HepG2 (cell line): ENCODE measurements around the gene FN1. TPM values are rescaled to one million over a fixed set of nuclear protein-coding genes. Genes with fewer than 3 reads are reported as not detected.

Experiments
- AGO1 ChIP-seq: fragments of 200-400 bp; formaldehyde crosslinking; IDR thresholded peaks from 2 replicates; pipeline ENCODE4 v1.6.1; 2017; ENCODE audit warnings: mild to moderate bottlenecking, low read depth, low read length, moderate library complexity; ENCODE audit not compliant: poor library complexity, severe bottlenecking
- CCAR2 ChIP-seq: fragments of 200-400 bp; formaldehyde crosslinking; optimal IDR thresholded peaks from 2 replicates; pipeline ENCODE3; 2018; ENCODE audit warnings: low read depth, mild to moderate bottlenecking, low read length, moderate library complexity
- GLI4 ChIP-seq: sonication (generic); formaldehyde crosslinking; IDR thresholded peaks from 2 replicates; pipeline ENCODE4 v1.5.1; 2020; ENCODE audit warnings: missing genetic modification reagents, mild to moderate bottlenecking, moderate library complexity, borderline replicate concordance
- HOXA7 ChIP-seq: sonication (generic); formaldehyde crosslinking; IDR thresholded peaks from 2 replicates; pipeline ENCODE4 v1.8.1; 2022; ENCODE audit warnings: mild to moderate bottlenecking, missing genetic modification reagents, moderate library complexity
- KDM6A ChIP-seq: IDR thresholded peaks from 2 replicates; pipeline ENCODE4 v1.6.1; 2016; ENCODE audit warnings: low read depth
- KMT2B ChIP-seq: IDR thresholded peaks from 2 replicates; pipeline ENCODE4 v1.6.1; 2016; ENCODE audit warnings: missing genetic modification reagents, missing compliant biosample characterization
- MBD4 ChIP-seq: IDR thresholded peaks from 2 replicates; pipeline ENCODE4 v1.6.1; 2012; ENCODE audit warnings: low read length, inconsistent platforms, borderline replicate concordance
- MED8 ChIP-seq: sonication (generic); formaldehyde crosslinking; IDR thresholded peaks from 2 replicates; pipeline ENCODE4 v1.8.1; 2023; ENCODE audit warnings: mild to moderate bottlenecking, missing genetic modification reagents; ENCODE audit not compliant: insufficient replicate concordance
- NBN ChIP-seq: fragments of 450-650 bp; conservative IDR thresholded peaks from 2 replicates; pipeline ENCODE4 v1.6.1; 2017
- ONECUT2 ChIP-seq: sonication (generic); formaldehyde crosslinking; IDR thresholded peaks from 2 replicates; pipeline ENCODE4 v1.4.0; 2020; ENCODE audit warnings: missing genetic modification reagents
- PHB2 ChIP-seq: fragments of 450-650 bp; IDR thresholded peaks from 2 replicates; pipeline ENCODE4 v1.6.1; 2018; ENCODE audit not compliant: partially characterized antibody
- RARA ChIP-seq: IDR thresholded peaks from 2 replicates; pipeline ENCODE4 v1.6.1; 2016; ENCODE audit warnings: missing genetic modification reagents, missing compliant biosample characterization
- REPIN1 ChIP-seq: sonication (generic); formaldehyde crosslinking; IDR thresholded peaks from 2 replicates; pipeline ENCODE4 v1.8.0; 2022; ENCODE audit warnings: missing genetic modification reagents, low read depth, mild to moderate bottlenecking, borderline replicate concordance
- TEAD2 ChIP-seq: sonication (generic); formaldehyde crosslinking; IDR thresholded peaks from 2 replicates; pipeline ENCODE4 v1.9.0; 2021; ENCODE audit warnings: missing genetic modification reagents
- ZFX ChIP-seq: sonication (generic); formaldehyde crosslinking; IDR thresholded peaks from 2 replicates; pipeline ENCODE4 v1.4.0; 2020; ENCODE audit warnings: mild to moderate bottlenecking, low read depth, missing genetic modification reagents, moderate library complexity
- ZNF17 ChIP-seq: sonication (generic); formaldehyde crosslinking; IDR thresholded peaks from 2 replicates; pipeline ENCODE4 v1.5.0; 2020; ENCODE audit warnings: mild to moderate bottlenecking, missing genetic modification reagents
- ZNF20 ChIP-seq: sonication (generic); formaldehyde crosslinking; IDR thresholded peaks from 2 replicates; pipeline ENCODE4 v1.4.0; 2020; ENCODE audit warnings: mild to moderate bottlenecking, moderate library complexity, missing genetic modification reagents
- ZNF317 ChIP-seq: sonication (generic); formaldehyde crosslinking; IDR thresholded peaks from 2 replicates; pipeline ENCODE4 v1.5.0; 2020; ENCODE audit warnings: mild to moderate bottlenecking, missing genetic modification reagents
- ZNF335 ChIP-seq: sonication (generic); formaldehyde crosslinking; IDR thresholded peaks from 2 replicates; pipeline ENCODE4 v1.4.0; 2020; ENCODE audit warnings: missing genetic modification reagents
- ZNF44 ChIP-seq: sonication (generic); formaldehyde crosslinking; IDR thresholded peaks from 2 replicates; pipeline ENCODE4 v1.5.1; 2020; ENCODE audit warnings: mild to moderate bottlenecking, missing genetic modification reagents
- ZNF629 ChIP-seq: sonication (generic); formaldehyde crosslinking; conservative IDR thresholded peaks from 2 replicates; pipeline ENCODE4 v1.5.0; 2020; ENCODE audit warnings: missing genetic modification reagents
- ZNF781 ChIP-seq: sonication (generic); formaldehyde crosslinking; IDR thresholded peaks from 2 replicates; pipeline ENCODE4 v1.5.1; 2020; ENCODE audit warnings: borderline replicate concordance, mild to moderate bottlenecking, missing genetic modification reagents; ENCODE audit errors: not compliant biosample characterization
- ZNF788 ChIP-seq: sonication (generic); formaldehyde crosslinking; IDR thresholded peaks from 2 replicates; pipeline ENCODE4 v1.5.0; 2020; ENCODE audit warnings: mild to moderate bottlenecking, missing genetic modification reagents, borderline replicate concordance
- ZSCAN20 ChIP-seq: sonication (generic); formaldehyde crosslinking; IDR thresholded peaks from 2 replicates; pipeline ENCODE4 v1.4.0; 2020; ENCODE audit warnings: missing genetic modification reagents, mild to moderate bottlenecking, borderline replicate concordance
- polyA plus RNA-seq, 8 experiments: library from polyadenylated mRNA; depleted of rRNA in 3 of 8; stranded (reverse) in 7 of 8; unstranded in 1 of 8; fragments of >200 nt; fragmentation: Illumina TruSeq in 4 of 8; extraction: Trizol in 4 of 8; gene quantifications; 2 replicates each; pipeline versions ENCODE4 v1.2.1 to v1.2.3, GENCODE V29; 2011 to 2016; ENCODE audit warnings: low read depth in 4 of 8, missing spikeins in 1 of 8, mixed read lengths in 1 of 8; ENCODE audit not compliant: insufficient read depth in 1 of 8
- total RNA-seq, 5 experiments: library from RNA; depleted of rRNA; stranded (reverse); fragments of >200 nt; fragmentation: Illumina TruSeq; extraction: Trizol; gene quantifications; 2 replicates each; pipeline ENCODE4 v1.2.3, GENCODE V29; 2016; ENCODE audit warnings: low read depth in 1 of 5
- TF ChIP-seq, protein P1 (sequence below): sonication (generic); formaldehyde crosslinking; IDR thresholded peaks from 2 replicates; pipeline ENCODE4 v1.8.0; 2023; ENCODE audit warnings: mild to moderate bottlenecking, missing genetic modification reagents
- TF ChIP-seq, protein P2 (sequence below): sonication (generic); formaldehyde crosslinking; IDR thresholded peaks from 2 replicates; pipeline ENCODE4 v1.5.0; 2020; ENCODE audit warnings: missing genetic modification reagents
- TF ChIP-seq, protein P3 (sequence below): sonication (generic); formaldehyde crosslinking; IDR thresholded peaks from 2 replicates; pipeline ENCODE4 v1.5.0; 2020; ENCODE audit warnings: mild to moderate bottlenecking, missing genetic modification reagents, borderline replicate concordance
- TF ChIP-seq, protein P4 (sequence below): sonication (generic); formaldehyde crosslinking; IDR thresholded peaks from 2 replicates; pipeline ENCODE4 v1.9.0; 2021; ENCODE audit warnings: missing genetic modification reagents, borderline replicate concordance

The FN1 gene
- total and polyA plus RNA-seq, 2 of the 13 experiments (the other 11 are each of a cell fraction or from before 2014, with no cell fraction given): 1,847 to 6,471 TPM

DNA sequence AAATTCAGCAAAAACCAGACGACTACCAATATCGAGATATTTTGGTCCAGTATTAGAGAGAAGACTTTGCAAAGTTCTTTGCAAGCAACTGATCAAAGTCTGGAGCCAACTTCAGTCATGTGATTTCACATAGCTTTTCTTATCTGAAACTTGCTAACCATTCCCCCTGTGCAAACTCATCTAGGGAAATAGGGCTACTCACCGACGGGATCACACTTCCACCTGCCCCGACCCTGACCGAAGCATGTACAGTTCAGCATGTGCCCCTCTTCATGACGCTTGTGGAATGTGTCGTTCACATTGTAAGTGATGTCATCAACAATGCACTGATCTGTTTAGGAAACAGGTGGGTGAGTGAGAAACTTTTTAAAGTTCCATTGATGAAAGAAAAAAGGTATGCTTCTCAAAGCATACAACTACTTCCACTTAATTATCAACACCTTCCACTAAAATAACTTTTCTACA, 15.4 kb downstream of the FN1 start (continued):
- TF ChIP-seq, protein P1, sequence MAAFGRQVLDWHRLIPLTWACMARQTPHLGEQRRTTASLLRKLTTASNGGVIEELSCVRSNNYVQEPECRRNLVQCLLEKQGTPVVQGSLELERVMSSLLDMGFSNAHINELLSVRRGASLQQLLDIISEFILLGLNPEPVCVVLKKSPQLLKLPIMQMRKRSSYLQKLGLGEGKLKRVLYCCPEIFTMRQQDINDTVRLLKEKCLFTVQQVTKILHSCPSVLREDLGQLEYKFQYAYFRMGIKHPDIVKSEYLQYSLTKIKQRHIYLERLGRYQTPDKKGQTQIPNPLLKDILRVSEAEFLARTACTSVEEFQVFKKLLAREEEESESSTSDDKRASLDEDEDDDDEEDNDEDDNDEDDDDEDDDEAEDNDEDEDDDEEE (CRISPR knock-in tag): peak; percentile 71; the same call in 1 of the 2 replicates
- TF ChIP-seq KDM6A (no peak), GLI4 (CRISPR knock-in tag) (no peak), ZNF788 (CRISPR knock-in tag) (no peak), CCAR2 (no peak), TEAD2 (CRISPR knock-in tag) (no peak), KMT2B (CRISPR knock-in tag) (no peak), ZNF44 (no peak), ZNF20 (CRISPR knock-in tag) (no peak), MED8 (CRISPR knock-in tag) (peak; percentile 65), ZNF17 (0 out of 2 replicates have a peak, but pooled peaks have one; percentile 36), MBD4 (0 out of 2 replicates have a peak, but pooled peaks have one; percentile 67), PHB2 (no peak), ONECUT2 (no peak), ZNF629 (CRISPR knock-in tag) (no peak), AGO1 (no peak), REPIN1 (CRISPR knock-in tag) (0 out of 2 replicates have a peak, but pooled peaks have one; percentile 30), NBN (no peak), HOXA7 (CRISPR knock-in tag) (no peak), RARA (CRISPR knock-in tag) (peak; percentile 97), ZNF335 (CRISPR knock-in tag) (no peak), ZNF781 (CRISPR knock-in tag) (peak; percentile 65), ZSCAN20 (CRISPR knock-in tag) (no peak), ZFX (CRISPR knock-in tag) (0 out of 2 replicates have a peak, but pooled peaks have one; percentile 7), ZNF317 (no peak)
- TF ChIP-seq, protein P2, sequence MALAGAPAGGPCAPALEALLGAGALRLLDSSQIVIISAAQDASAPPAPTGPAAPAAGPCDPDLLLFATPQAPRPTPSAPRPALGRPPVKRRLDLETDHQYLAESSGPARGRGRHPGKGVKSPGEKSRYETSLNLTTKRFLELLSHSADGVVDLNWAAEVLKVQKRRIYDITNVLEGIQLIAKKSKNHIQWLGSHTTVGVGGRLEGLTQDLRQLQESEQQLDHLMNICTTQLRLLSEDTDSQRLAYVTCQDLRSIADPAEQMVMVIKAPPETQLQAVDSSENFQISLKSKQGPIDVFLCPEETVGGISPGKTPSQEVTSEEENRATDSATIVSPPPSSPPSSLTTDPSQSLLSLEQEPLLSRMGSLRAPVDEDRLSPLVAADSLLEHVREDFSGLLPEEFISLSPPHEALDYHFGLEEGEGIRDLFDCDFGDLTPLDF (CRISPR knock-in tag): no peak; the same call in 1 of the 2 replicates
- TF ChIP-seq, protein P3, sequence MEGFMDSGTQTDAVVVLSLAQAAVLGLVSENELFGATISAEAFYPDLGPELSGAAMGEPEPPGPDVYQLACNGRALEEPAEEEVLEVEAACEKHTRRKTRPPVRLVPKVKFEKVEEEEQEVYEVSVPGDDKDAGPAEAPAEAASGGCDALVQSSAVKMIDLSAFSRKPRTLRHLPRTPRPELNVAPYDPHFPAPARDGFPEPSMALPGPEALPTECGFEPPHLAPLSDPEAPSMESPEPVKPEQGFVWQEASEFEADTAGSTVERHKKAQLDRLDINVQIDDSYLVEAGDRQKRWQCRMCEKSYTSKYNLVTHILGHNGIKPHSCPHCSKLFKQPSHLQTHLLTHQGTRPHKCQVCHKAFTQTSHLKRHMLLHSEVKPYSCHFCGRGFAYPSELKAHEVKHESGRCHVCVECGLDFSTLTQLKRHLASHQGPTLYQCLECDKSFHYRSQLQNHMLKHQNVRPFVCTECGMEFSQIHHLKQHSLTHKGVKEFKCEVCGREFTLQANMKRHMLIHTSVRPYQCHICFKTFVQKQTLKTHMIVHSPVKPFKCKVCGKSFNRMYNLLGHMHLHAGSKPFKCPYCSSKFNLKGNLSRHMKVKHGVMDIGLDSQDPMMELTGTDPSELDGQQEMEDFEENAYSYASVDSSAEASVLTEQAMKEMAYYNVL (CRISPR knock-in tag): no peak
- TF ChIP-seq, protein P4, sequence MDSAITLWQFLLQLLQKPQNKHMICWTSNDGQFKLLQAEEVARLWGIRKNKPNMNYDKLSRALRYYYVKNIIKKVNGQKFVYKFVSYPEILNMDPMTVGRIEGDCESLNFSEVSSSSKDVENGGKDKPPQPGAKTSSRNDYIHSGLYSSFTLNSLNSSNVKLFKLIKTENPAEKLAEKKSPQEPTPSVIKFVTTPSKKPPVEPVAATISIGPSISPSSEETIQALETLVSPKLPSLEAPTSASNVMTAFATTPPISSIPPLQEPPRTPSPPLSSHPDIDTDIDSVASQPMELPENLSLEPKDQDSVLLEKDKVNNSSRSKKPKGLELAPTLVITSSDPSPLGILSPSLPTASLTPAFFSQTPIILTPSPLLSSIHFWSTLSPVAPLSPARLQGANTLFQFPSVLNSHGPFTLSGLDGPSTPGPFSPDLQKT (CRISPR knock-in tag): no peak
